GM18858 (cell line): ENCODE measurements around the gene ENPP1.
"Not testable (repeated sequence)": the region's sequence is repeated elsewhere in the genome, so short reads cannot be mapped to it uniquely, and the experiment has no call there.

ENCODE experiments used
- ATAC-seq: cut with Tn5 transposase; IDR thresholded peaks from one replicate; pipeline ENCODE4 v1.9.1; 2021; ENCODE audit not compliant: unreplicated experiment

The ENPP1 gene

GRCh38 chr6:131868836-131869235 lies 61.0 kb downstream of the ENPP1 start:
- no peak for ATAC-seq

GRCh38 chr6:131875647-131876046 lies 67.8 kb downstream of the ENPP1 start:
- no peak for ATAC-seq

GRCh38 chr6:131876545-131876944 lies 68.7 kb downstream of the ENPP1 start:
- ATAC-seq, result no peak

- ATAC-seq, result no peak
These were observed 70.4 kb downstream of the ENPP1 start for GRCh38 chr6:131877999-131878789.

- no peak for ATAC-seq
These were observed 75.2 kb downstream of the ENPP1 start for GRCh38 chr6:131883016-131883415.

GRCh38 chr6:131885237-131885636 lies 77.4 kb downstream of the ENPP1 start:
- ATAC-seq, result no peak

GRCh38 chr6:131886517-131886916 lies 78.7 kb downstream of the ENPP1 start:
- no peak for ATAC-seq

- ATAC-seq, result no peak
These were observed 82.3 kb downstream of the ENPP1 start for GRCh38 chr6:131890091-131890490.

GRCh38 chr6:131893198-131893597 lies 85.4 kb downstream of the ENPP1 start:
- no peak for ATAC-seq

- ATAC-seq, result no peak
These were observed 86.9 kb downstream of the ENPP1 start for GRCh38 chr6:131894493-131895424.

GRCh38 chr6:131897050-131897435 lies 89.2 kb downstream of the ENPP1 start:
- ATAC-seq, result no peak

GRCh38 chr6:131897621-131898020 lies 89.8 kb downstream of the ENPP1 start:
- ATAC-seq, result no peak

GRCh38 chr6:131898718-131899117 lies 90.9 kb downstream of the ENPP1 start:
- no peak for ATAC-seq

GRCh38 chr6:131900231-131900630 lies 92.4 kb downstream of the ENPP1 start:
- no peak for ATAC-seq

- ATAC-seq, result not testable (repeated sequence)
These were observed 93.6 kb downstream of the ENPP1 start for GRCh38 chr6:131901326-131901873.

- ATAC-seq, result not testable (repeated sequence)
These were observed 95.9 kb downstream of the ENPP1 start for GRCh38 chr6:131903734-131904133.

- not testable (repeated sequence) for ATAC-seq
These were observed 101.0 kb downstream of the ENPP1 start for GRCh38 chr6:131908787-131909186.

GRCh38 chr6:131909408-131910218 lies 101.8 kb downstream of the ENPP1 start:
- peak; percentile 97 for ATAC-seq

GRCh38 chr6:131910219-131910589 lies 102.4 kb downstream of the ENPP1 start:
- peak; percentile 18 for ATAC-seq

- ATAC-seq, result no peak
These were observed 103.1 kb downstream of the ENPP1 start for GRCh38 chr6:131910956-131911355.

GRCh38 chr6:131911951-131912350 lies 104.1 kb downstream of the ENPP1 start:
- ATAC-seq, result no peak
